AG10803 (cell line): ENCODE results near the gene PRKCB.

ENCODE experiments used
- DNase-seq: peaks from one replicate; pipeline ENCODE4 v3.0.0; 2010; ENCODE audit warnings: low read depth
- H3K4me3 ChIP-seq: 2 replicates; pipeline ENCODE4 v1.5.1; 2011; ENCODE audit warnings: mild to moderate bottlenecking, low read length, control low read depth
- CTCF ChIP-seq: conservative IDR thresholded peaks from 2 replicates; pipeline ENCODE4 v1.5.1; 2011; ENCODE audit warnings: mild to moderate bottlenecking, low read length, control low read depth, inconsistent platforms

PRKCB gene

DNA sequence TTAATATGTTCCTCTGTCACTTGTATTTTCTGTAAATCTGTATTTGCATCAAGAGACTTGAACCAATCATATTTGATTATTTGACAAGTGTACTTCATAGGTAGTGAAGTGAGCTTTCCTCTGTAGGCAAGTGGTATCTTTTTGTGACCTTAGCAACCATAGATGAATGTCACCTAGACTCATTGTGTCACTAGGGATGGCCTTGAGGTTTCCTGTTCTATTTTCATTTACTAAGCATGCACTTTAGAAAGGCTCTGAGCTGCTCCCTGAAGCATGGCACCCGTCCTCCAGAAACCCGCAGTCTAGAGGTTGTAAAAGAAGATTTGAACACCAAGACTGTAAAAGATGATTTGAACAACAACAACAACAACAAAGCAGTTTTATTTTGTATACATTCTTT lies 151.7 kb downstream of the PRKCB start:
- no peak overlapping the region for H3K4me3 ChIP-seq
- no peak for DNase-seq
- TF ChIP-seq CTCF = no peak

GRCh38 chr16:23990507-23990906 lies 154.7 kb downstream of the PRKCB start:
- H3K4me3 ChIP-seq = no peak overlapping the region
- TF ChIP-seq CTCF = no peak
- no peak for DNase-seq

- no peak for TF ChIP-seq CTCF
- DNase-seq = no peak
- H3K4me3 ChIP-seq = no peak overlapping the region
These were observed 155.3 kb downstream of the PRKCB start for GRCh38 chr16:23991066-23991465.

DNA sequence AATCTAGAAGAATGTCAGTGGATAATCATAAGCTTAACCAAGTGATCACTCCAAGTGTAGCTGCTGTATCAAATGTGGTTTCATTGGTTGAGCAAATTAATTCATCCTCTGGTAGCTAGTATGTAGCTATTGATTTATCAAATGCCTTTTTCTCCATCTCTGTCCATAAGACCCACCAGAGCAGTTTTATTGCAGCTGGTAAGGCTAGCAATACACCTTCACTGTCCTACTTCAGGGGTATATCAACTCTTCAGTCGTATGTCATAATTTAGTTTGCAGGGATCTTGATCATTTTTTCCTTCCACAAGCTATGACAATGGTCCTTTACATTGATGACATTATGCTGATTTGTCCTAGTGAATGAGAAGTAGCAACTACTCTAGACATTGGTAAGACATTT lies 158.8 kb downstream of the PRKCB start:
- TF ChIP-seq CTCF = no peak
- H3K4me3 ChIP-seq = no peak overlapping the region
- no peak for DNase-seq

DNA sequence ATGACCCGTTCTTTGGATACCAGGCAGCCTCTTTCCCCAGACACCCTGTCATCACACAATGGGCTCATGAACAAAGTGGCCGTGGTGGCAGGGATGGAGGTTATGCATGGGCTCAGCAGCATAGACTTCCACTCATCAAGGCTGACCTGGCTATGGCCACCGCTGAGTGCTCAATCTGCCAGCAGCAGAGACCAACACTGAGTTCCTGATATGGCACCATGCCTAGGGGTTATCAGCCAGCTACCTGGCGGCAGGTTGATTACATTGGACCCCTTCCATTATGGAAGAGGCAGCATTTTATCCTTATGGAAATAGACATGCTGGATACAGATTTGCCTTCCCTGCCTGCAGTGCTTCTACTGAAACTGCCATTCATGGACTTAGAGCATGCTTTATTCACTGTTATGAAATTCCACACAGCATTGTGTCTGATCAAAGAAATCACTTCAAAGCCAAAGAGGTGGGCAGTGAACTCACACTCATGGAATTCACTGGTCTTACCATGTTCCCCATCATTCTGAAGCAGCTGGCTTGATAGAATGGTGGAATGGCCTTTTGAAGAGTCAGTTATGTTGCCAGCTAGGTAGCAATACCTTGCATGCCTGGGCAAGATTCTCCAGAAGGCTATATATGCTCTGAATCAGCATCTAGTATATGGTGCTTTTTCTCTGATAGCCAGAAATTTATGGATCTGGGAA lies 160.6 kb downstream of the PRKCB start:
- no peak for DNase-seq
- no peak for TF ChIP-seq CTCF
- H3K4me3 ChIP-seq = no peak overlapping the region

DNA sequence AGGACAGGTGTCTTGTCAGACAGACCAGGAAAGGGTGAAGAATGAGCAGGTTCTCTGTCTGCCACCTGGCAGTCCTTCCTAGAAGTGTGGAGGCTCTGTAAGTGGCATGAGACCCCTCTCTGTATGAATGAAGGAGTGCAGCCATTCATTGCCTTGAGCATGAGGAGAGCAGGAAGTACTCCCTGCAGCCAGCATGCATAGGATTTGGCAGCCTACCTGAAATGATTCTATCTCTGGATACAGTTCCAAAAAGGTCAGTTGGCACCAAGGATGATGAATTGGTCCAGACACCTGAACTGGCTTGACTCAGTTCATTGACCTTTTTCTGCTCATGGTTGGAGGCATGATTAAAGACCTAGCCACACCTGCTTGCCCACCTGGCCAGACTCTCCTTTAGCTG lies 163.0 kb downstream of the PRKCB start:
- no peak for DNase-seq
- no peak overlapping the region for H3K4me3 ChIP-seq
- TF ChIP-seq CTCF = no peak

DNA sequence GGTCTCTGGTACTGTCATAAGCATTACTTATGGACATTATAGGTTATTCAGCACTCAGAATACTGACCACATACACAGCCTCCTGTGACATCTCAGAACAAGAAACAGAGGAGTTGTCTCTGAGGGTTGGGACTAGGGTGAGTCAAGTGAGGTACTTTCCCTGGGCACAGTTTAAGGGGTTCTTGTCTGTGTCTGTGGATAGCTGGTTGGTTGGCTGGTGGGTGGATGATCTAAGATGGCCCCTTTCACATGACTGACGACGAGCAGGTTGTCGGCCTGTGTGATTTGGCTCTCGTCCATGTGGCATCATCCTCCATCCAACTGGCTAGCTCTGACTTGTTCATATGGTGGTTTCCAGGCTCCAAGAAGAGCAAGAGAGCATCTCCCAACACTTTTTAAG lies 163.9 kb downstream of the PRKCB start:
- H3K4me3 ChIP-seq = no peak overlapping the region
- TF ChIP-seq CTCF = no peak
- no peak for DNase-seq
